HL-60 (cell line): ENCODE results near the gene ZNF652.

Experiments
- GABPA ChIP-seq: IDR thresholded peaks from 2 replicates; pipeline ENCODE4 v1.6.1; 2012; ENCODE audit warnings: low read depth
- POLR2AphosphoS5 ChIP-seq: IDR thresholded peaks from 2 replicates; pipeline ENCODE4 v1.6.1; 2012; ENCODE audit warnings: low read depth
- TF ChIP-seq, protein P1 (sequence below): IDR thresholded peaks from one replicate; pipeline ENCODE4 v1.5.1; 2011; ENCODE audit warnings: low read length, control low read depth, inconsistent platforms; ENCODE audit not compliant: insufficient read depth
- TF ChIP-seq, protein P2 (sequence below): IDR thresholded peaks from 2 replicates; pipeline ENCODE4 v1.6.1; 2012; ENCODE audit warnings: low read depth; ENCODE audit not compliant: insufficient replicate concordance

DNA sequence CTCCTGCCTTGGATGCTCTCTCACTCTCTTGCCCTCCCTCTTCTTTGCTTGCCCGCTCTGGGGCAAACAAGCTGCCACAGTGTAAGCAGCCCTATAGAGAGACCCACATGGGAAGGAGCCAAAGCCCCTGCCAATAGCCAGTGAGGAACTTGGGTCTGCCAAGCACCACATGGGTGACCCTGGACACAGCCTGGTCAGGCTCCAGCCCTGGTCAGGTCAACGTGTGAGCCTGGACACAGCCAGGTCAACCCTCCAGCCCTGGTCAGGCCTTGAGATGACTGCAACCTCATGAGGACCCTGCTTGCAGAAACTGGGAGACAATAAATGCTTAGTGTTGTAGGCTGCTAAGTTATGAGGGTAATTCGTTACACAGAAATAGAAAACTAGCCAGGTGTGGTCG, 117.2 kb downstream of the ZNF652 start:
- TF ChIP-seq, protein P1, sequence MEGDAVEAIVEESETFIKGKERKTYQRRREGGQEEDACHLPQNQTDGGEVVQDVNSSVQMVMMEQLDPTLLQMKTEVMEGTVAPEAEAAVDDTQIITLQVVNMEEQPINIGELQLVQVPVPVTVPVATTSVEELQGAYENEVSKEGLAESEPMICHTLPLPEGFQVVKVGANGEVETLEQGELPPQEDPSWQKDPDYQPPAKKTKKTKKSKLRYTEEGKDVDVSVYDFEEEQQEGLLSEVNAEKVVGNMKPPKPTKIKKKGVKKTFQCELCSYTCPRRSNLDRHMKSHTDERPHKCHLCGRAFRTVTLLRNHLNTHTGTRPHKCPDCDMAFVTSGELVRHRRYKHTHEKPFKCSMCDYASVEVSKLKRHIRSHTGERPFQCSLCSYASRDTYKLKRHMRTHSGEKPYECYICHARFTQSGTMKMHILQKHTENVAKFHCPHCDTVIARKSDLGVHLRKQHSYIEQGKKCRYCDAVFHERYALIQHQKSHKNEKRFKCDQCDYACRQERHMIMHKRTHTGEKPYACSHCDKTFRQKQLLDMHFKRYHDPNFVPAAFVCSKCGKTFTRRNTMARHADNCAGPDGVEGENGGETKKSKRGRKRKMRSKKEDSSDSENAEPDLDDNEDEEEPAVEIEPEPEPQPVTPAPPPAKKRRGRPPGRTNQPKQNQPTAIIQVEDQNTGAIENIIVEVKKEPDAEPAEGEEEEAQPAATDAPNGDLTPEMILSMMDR: no peak
- no peak for TF ChIP-seq POLR2AphosphoS5
- TF ChIP-seq GABPA: no peak
- TF ChIP-seq, protein P2, sequence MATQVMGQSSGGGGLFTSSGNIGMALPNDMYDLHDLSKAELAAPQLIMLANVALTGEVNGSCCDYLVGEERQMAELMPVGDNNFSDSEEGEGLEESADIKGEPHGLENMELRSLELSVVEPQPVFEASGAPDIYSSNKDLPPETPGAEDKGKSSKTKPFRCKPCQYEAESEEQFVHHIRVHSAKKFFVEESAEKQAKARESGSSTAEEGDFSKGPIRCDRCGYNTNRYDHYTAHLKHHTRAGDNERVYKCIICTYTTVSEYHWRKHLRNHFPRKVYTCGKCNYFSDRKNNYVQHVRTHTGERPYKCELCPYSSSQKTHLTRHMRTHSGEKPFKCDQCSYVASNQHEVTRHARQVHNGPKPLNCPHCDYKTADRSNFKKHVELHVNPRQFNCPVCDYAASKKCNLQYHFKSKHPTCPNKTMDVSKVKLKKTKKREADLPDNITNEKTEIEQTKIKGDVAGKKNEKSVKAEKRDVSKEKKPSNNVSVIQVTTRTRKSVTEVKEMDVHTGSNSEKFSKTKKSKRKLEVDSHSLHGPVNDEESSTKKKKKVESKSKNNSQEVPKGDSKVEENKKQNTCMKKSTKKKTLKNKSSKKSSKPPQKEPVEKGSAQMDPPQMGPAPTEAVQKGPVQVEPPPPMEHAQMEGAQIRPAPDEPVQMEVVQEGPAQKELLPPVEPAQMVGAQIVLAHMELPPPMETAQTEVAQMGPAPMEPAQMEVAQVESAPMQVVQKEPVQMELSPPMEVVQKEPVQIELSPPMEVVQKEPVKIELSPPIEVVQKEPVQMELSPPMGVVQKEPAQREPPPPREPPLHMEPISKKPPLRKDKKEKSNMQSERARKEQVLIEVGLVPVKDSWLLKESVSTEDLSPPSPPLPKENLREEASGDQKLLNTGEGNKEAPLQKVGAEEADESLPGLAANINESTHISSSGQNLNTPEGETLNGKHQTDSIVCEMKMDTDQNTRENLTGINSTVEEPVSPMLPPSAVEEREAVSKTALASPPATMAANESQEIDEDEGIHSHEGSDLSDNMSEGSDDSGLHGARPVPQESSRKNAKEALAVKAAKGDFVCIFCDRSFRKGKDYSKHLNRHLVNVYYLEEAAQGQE: no peak
